SK-N-SH treated with all-trans-retinoic acid at 6 μM for 48 hours (cell line): ENCODE results near the gene OSBPL3.

Source experiments
- ARNTL ChIP-seq: fragments of 450-650 bp; formaldehyde crosslinking; IDR thresholded peaks from 2 replicates; pipeline ENCODE4 v1.5.0; 2020; ENCODE audit warnings: low read depth, mild to moderate bottlenecking, moderate library complexity, borderline replicate concordance
- GLIS3 ChIP-seq: fragments of 250-450 bp; sonication (Bioruptor Pico); IDR thresholded peaks from 2 replicates; pipeline ENCODE4 v1.5.0; 2020; ENCODE audit warnings: mild to moderate bottlenecking, moderate library complexity
- ISL1 ChIP-seq: fragments of 250-450 bp; sonication (Bioruptor Pico); IDR thresholded peaks from 2 replicates; pipeline ENCODE4 v2.1.2; 2022; ENCODE audit warnings: mild to moderate bottlenecking, moderate library complexity
- OSR1 ChIP-seq: fragments of 250-450 bp; sonication (Bioruptor Pico); IDR thresholded peaks from 2 replicates; pipeline ENCODE4 v1.8.0; 2022; ENCODE audit warnings: moderate library complexity, mild to moderate bottlenecking, inconsistent platforms
- PATZ1 ChIP-seq: fragments of 250-450 bp; sonication (Bioruptor Pico); IDR thresholded peaks from 2 replicates; pipeline ENCODE4 v1.8.0; 2020; ENCODE audit warnings: mild to moderate bottlenecking, moderate library complexity, borderline replicate concordance
- PPARA ChIP-seq: fragments of 250-450 bp; sonication (Bioruptor Pico); IDR thresholded peaks from 2 replicates; pipeline ENCODE4 v1.5.0; 2020; ENCODE audit warnings: mild to moderate bottlenecking, borderline replicate concordance
- RARB ChIP-seq: fragments of 250-450 bp; sonication (Bioruptor Pico); IDR thresholded peaks from 2 replicates; pipeline ENCODE4 v1.8.0; 2021; ENCODE audit warnings: mild to moderate bottlenecking, moderate library complexity
- TCF4 ChIP-seq: fragments of 250-450 bp; sonication (Bioruptor Pico); IDR thresholded peaks from 2 replicates; pipeline ENCODE4 v1.8.0; 2021; ENCODE audit warnings: mild to moderate bottlenecking, moderate library complexity, borderline replicate concordance
- ZFP3 ChIP-seq: fragments of 250-450 bp; sonication (Bioruptor Pico); IDR thresholded peaks from 2 replicates; pipeline ENCODE4 v1.5.0; 2020; ENCODE audit warnings: mild to moderate bottlenecking, moderate library complexity
- ZNF565 ChIP-seq: fragments of 450-650 bp; formaldehyde crosslinking; conservative IDR thresholded peaks from 2 replicates; pipeline ENCODE4 v1.5.0; 2020; ENCODE audit warnings: low read depth, mild to moderate bottlenecking, moderate library complexity
- ZNF70 ChIP-seq: fragments of 450-650 bp; formaldehyde crosslinking; IDR thresholded peaks from 2 replicates; pipeline ENCODE4 v1.5.0; 2020; ENCODE audit warnings: mild to moderate bottlenecking, moderate library complexity
- ZNF8 ChIP-seq: fragments of 450-650 bp; formaldehyde crosslinking; IDR thresholded peaks from 2 replicates; pipeline ENCODE4 v1.5.0; 2020; ENCODE audit warnings: mild to moderate bottlenecking, moderate library complexity
- TF ChIP-seq, protein P1 (sequence below): fragments of 250-450 bp; sonication (Bioruptor Pico); IDR thresholded peaks from 2 replicates; pipeline ENCODE4 v1.5.1; 2020; ENCODE audit warnings: low read depth, mild to moderate bottlenecking, moderate library complexity

- TF ChIP-seq, protein P1, sequence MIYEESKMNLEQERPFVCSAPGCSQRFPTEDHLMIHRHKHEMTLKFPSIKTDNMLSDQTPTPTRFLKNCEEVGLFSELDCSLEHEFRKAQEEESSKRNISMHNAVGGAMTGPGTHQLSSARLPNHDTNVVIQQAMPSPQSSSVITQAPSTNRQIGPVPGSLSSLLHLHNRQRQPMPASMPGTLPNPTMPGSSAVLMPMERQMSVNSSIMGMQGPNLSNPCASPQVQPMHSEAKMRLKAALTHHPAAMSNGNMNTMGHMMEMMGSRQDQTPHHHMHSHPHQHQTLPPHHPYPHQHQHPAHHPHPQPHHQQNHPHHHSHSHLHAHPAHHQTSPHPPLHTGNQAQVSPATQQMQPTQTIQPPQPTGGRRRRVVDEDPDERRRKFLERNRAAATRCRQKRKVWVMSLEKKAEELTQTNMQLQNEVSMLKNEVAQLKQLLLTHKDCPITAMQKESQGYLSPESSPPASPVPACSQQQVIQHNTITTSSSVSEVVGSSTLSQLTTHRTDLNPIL (CRISPR knock-in tag) = no peak
- TF ChIP-seq TCF4 (CRISPR knock-in tag) = no peak
- TF ChIP-seq ZNF70 (CRISPR knock-in tag) = no peak
- TF ChIP-seq ZNF8 (CRISPR knock-in tag) = no peak
- TF ChIP-seq RARB (CRISPR knock-in tag) = no peak
- no peak for TF ChIP-seq PATZ1 (CRISPR knock-in tag)
- TF ChIP-seq ZFP3 = no peak
- no peak for TF ChIP-seq ISL1 (CRISPR knock-in tag)
- no peak for TF ChIP-seq ARNTL (CRISPR knock-in tag)
- no peak for TF ChIP-seq OSR1
- no peak for TF ChIP-seq ZNF565 (CRISPR knock-in tag)
- no peak for TF ChIP-seq GLIS3 (CRISPR knock-in tag)
- TF ChIP-seq PPARA (CRISPR knock-in tag) = no peak
Measured at GRCh38 chr7:24959735-24960485, 20.1 kb downstream of the OSBPL3 start.
